H9 (cell line): ENCODE measurements around the gene ZFP28. TPM values are rescaled to one million over a fixed set of nuclear protein-coding genes. Genes with fewer than 3 reads are reported as not detected.

Source experiments
- DNase-seq: peaks from one replicate; pipeline ENCODE4 v3.0.0-alpha.2; 2017
- H2AFZ ChIP-seq: one replicate; pipeline ENCODE4 v1.6.1; 2013; ENCODE audit warnings: mild to moderate bottlenecking, low read length, control low read depth, moderate library complexity
- H2AK5ac ChIP-seq: 2 replicates; pipeline ENCODE4 v1.6.1; 2013; ENCODE audit warnings: low read length, control low read depth, mixed read lengths; ENCODE audit not compliant: insufficient read length
- H2BK120ac ChIP-seq: one replicate; pipeline ENCODE4 v1.6.1; 2013; ENCODE audit warnings: low read depth, mild to moderate bottlenecking, low read length, control low read depth, inconsistent platforms; ENCODE audit not compliant: poor library complexity, severe bottlenecking
- H2BK12ac ChIP-seq: 2 replicates; pipeline ENCODE4 v1.6.1; 2013; ENCODE audit warnings: low read length, control low read depth, mixed read lengths, low read depth; ENCODE audit not compliant: insufficient read length
- H2BK15ac ChIP-seq: 2 replicates; pipeline ENCODE4 v1.6.1; 2013; ENCODE audit warnings: low read depth, low read length, control low read depth
- H2BK20ac ChIP-seq: one replicate; pipeline ENCODE4 v1.6.1; 2013; ENCODE audit warnings: low read depth, mild to moderate bottlenecking, low read length, control low read depth, inconsistent platforms; ENCODE audit not compliant: poor library complexity, severe bottlenecking
- H2BK5ac ChIP-seq: 2 replicates; pipeline ENCODE4 v1.6.1; 2013; ENCODE audit warnings: low read length, control low read depth, mixed read lengths; ENCODE audit not compliant: insufficient read length
- H3K14ac ChIP-seq: 2 replicates; pipeline ENCODE4 v1.6.1; 2013; ENCODE audit warnings: low read length, control low read depth; ENCODE audit not compliant: insufficient read depth
- H3K18ac ChIP-seq: 2 replicates; pipeline ENCODE4 v1.6.1; 2013; ENCODE audit warnings: low read depth, mild to moderate bottlenecking, mixed read lengths, low read length, control low read depth; ENCODE audit not compliant: insufficient read length
- H3K23ac ChIP-seq: 2 replicates; pipeline ENCODE4 v1.6.1; 2013; ENCODE audit warnings: low read length, control low read depth, mixed read lengths, low read depth; ENCODE audit not compliant: insufficient read length
- H3K23me2 ChIP-seq: 2 replicates; pipeline ENCODE4 v1.6.1; 2013; ENCODE audit warnings: low read depth, mild to moderate bottlenecking, mixed read lengths, low read length, control low read depth; ENCODE audit not compliant: insufficient read length, poor library complexity, severe bottlenecking
- H3K27ac ChIP-seq: 2 replicates; pipeline ENCODE4 v1.5.1; 2013; ENCODE audit warnings: low read length, control low read depth, mixed read lengths, low read depth; ENCODE audit not compliant: insufficient read length
- H3K27me3 ChIP-seq: 2 replicates; pipeline ENCODE4 v1.6.1; 2013; ENCODE audit warnings: low read length, control low read depth, inconsistent platforms; ENCODE audit not compliant: insufficient read depth
- H3K4ac ChIP-seq: 2 replicates; pipeline ENCODE4 v1.6.1; 2013; ENCODE audit warnings: low read depth, mild to moderate bottlenecking, control low read depth, inconsistent platforms, low read length, moderate library complexity
- H3K4me1 ChIP-seq: 2 replicates; pipeline ENCODE4 v1.6.1; 2013; ENCODE audit warnings: low read length, control low read depth, inconsistent platforms; ENCODE audit not compliant: insufficient read depth
- H3K4me2 ChIP-seq: 2 replicates; pipeline ENCODE4 v1.6.1; 2013; ENCODE audit warnings: low read length, control low read depth, mixed read lengths; ENCODE audit not compliant: insufficient read length, insufficient read depth
- H3K56ac ChIP-seq: 2 replicates; pipeline ENCODE4 v1.6.1; 2013; ENCODE audit warnings: low read depth, mild to moderate bottlenecking, mixed read lengths, low read length, control low read depth; ENCODE audit not compliant: insufficient read length
- H3K79me1 ChIP-seq: 2 replicates; pipeline ENCODE4 v1.6.1; 2013; ENCODE audit warnings: low read depth, mild to moderate bottlenecking, moderate library complexity, low read length, control low read depth, inconsistent platforms; ENCODE audit not compliant: insufficient read depth, poor library complexity, severe bottlenecking
- H3K79me2 ChIP-seq: 2 replicates; pipeline ENCODE4 v1.6.1; 2013; ENCODE audit warnings: low read length, control low read depth, inconsistent platforms; ENCODE audit not compliant: insufficient read depth
- H3K9ac ChIP-seq: 2 replicates; pipeline ENCODE4 v1.6.1; 2013; ENCODE audit warnings: low read length, control low read depth, mixed read lengths; ENCODE audit not compliant: insufficient read length; ENCODE audit errors: extremely low read depth
- H3K9me3 ChIP-seq: one replicate; pipeline ENCODE4 v1.6.1; 2013; ENCODE audit warnings: low read depth, low read length, inconsistent platforms; ENCODE audit not compliant: control insufficient read depth
- H3T11ph ChIP-seq: one replicate; pipeline ENCODE4 v1.6.1; 2013; ENCODE audit warnings: mild to moderate bottlenecking, low read length, control low read depth, inconsistent platforms
- H4K20me1 ChIP-seq: one replicate; pipeline ENCODE4 v1.6.1; 2013; ENCODE audit not compliant: control insufficient read depth, insufficient read length, insufficient read depth
- H4K5ac ChIP-seq: 2 replicates; pipeline ENCODE4 v1.6.1; 2013; ENCODE audit warnings: low read depth, mild to moderate bottlenecking, mixed read lengths, low read length, control low read depth; ENCODE audit not compliant: insufficient read length
- H4K8ac ChIP-seq: replicated peaks from 2 replicates; pipeline ENCODE4 v1.6.1; 2013; ENCODE audit warnings: low read length, control low read depth, mixed read lengths, low read depth; ENCODE audit not compliant: insufficient read length
- H4K91ac ChIP-seq: 2 replicates; pipeline ENCODE4 v1.6.1; 2013; ENCODE audit warnings: low read depth, mild to moderate bottlenecking, moderate library complexity, mixed read lengths, low read length, control low read depth; ENCODE audit not compliant: insufficient read length
- H3K27ac Mint-ChIP-seq, 3 experiments: 2 replicates in 2 of 3; 3 replicates in 1 of 3; pipeline ENCODE4 v1.8.0; 2020 to 2021; ENCODE audit warnings: mixed read lengths in 3 of 3, mild to moderate bottlenecking in 1 of 3, moderate library complexity in 1 of 3
- H3K27me3 Mint-ChIP-seq: 2 replicates; pipeline ENCODE4 v1.8.0; 2021; ENCODE audit warnings: low read depth, mild to moderate bottlenecking, moderate library complexity, mixed read lengths
- H3K36me3 Mint-ChIP-seq, 3 experiments: 2 replicates in 2 of 3; 3 replicates in 1 of 3; pipeline ENCODE4 v1.8.0; 2020 to 2021; ENCODE audit warnings: low read depth in 3 of 3, mixed read lengths in 3 of 3; ENCODE audit not compliant: insufficient read depth in 1 of 3
- H3K4me1 Mint-ChIP-seq, 2 experiments: 2 replicates each; pipeline ENCODE4 v1.8.0; 2020; ENCODE audit warnings: mixed read lengths in 2 of 2
- H3K4me3 Mint-ChIP-seq, 2 experiments: 2 replicates in 1 of 2; 3 replicates in 1 of 2; pipeline ENCODE4 v1.8.0; 2020 to 2021; ENCODE audit warnings: mild to moderate bottlenecking in 2 of 2, mixed read lengths in 2 of 2, moderate library complexity in 1 of 2
- H3K9me3 Mint-ChIP-seq, 2 experiments: 2 replicates in 1 of 2; 3 replicates in 1 of 2; pipeline ENCODE4 v1.8.0; 2020; ENCODE audit warnings: mild to moderate bottlenecking in 2 of 2, mixed read lengths in 2 of 2, moderate library complexity in 1 of 2
- WGBS: extraction: QIAGEN DNeasy Blood & Tissue Kit; methylation state at CpG from one replicate; pipeline ENCODE4 v1.1.7; 2013; ENCODE audit warnings: missing lambda C conversion rate, low lambda C conversion rate, mixed read lengths; ENCODE audit not compliant: insufficient read length; ENCODE audit errors: extremely low coverage; 5-methylcytosine and 5-hydroxymethylcytosine counted together
- total RNA-seq: library from RNA; stranded (reverse); gene quantifications from 2 replicates; pipeline ENCODE4 v1.2.1, GENCODE V29; 2021
- TF ChIP-seq, protein P1 (sequence below): fragments of 200-600 bp; sonication (generic); conservative IDR thresholded peaks from 3 replicates; pipeline ENCODE4 v1.8.0; 2021; ENCODE audit warnings: antibody characterized with exemption, mild to moderate bottlenecking

Gene ZFP28
- total RNA-seq, 1 experiment from 2014 or later = 3.8 TPM

DNA sequence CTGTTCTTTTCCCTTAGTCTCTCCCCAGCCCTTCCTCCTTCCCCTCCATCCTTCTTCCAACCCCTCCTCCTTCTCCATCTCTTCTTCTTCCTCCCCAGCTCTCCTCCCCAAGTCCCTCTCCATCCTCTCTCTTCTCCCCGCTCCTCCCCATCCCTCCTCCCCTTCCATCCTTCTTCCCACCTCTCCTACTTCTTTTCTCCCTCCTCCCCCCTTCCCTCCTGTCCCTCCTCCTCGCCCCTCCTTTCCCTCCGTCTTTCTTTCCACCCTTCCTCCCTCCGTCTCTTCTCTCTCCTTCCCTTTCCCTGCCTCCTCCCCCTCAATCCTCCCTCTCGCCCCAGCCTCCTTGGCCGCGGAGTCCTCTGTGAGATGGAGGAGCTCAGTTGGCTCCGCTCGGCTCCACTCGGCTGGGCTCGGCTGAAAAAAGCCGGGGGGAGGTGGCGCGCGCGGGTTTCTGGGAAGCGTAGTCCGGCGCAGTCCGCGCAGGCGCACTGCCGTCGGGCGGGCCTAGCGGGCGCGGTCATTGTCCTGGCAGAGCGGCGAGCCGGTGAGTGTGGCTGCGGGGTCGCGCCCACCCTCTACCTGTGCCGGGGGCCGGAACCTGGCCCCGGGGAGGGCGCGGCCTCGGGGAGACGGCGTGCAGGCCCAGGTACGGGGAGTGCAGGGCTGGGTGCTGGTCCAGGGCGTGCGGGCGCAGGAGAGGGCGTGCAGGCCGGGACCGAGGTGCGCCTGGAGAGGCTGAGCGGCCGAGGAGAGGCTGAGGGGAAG, 56.2 kb downstream of the ZFP28 start, which contains the start of gene ZNF71:
TSS of gene ZNF71 (plus strand) at position 520 of the 765 bp plus-strand sequence. CDS start 6,257 bp downstream, outside the sequence.
- no peak within 1 kb of the TSS for H2BK15ac ChIP-seq
- peaks cover 2% of the 10 kb centered on the region; the same call in 1 of the 2 replicates for H3K79me2 ChIP-seq
- peak; percentile 93 for DNase-seq
- H3K36me3 Mint-ChIP-seq = peaks cover 15 to 32% (median 29%) of the 10 kb centered on the region in 3 experiments
- peak within 1 kb of the TSS; percentile 21 for H3K18ac ChIP-seq
- peak within 1 kb of the TSS in 2 of 3 experiments; percentile 86 to 96; a peak in 5 of 7 replicates for H3K27ac Mint-ChIP-seq
- no peak within 1 kb of the TSS for H4K8ac ChIP-seq
- no peaks in the 10 kb centered on the region for H4K20me1 ChIP-seq
- WGBS = 100% methylated on average over 1 of the region's 52 CpGs
- peak within 1 kb of the TSS; percentile 98 for H3K4me3 Mint-ChIP-seq
- H2AK5ac ChIP-seq = no peak within 1 kb of the TSS
- H3K79me1 ChIP-seq = peaks cover 3% of the 10 kb centered on the region
- H3K4me1 ChIP-seq = no peaks in the 10 kb centered on the region; the same call in 1 of the 2 replicates
- peaks cover 8% of the 10 kb centered on the region in 2 experiments for H3K4me1 Mint-ChIP-seq
- no peak within 1 kb of the TSS for H2BK20ac ChIP-seq
- H2BK5ac ChIP-seq = no peak within 1 kb of the TSS
- peak within 1 kb of the TSS; percentile 4; the same call in 1 of the 2 replicates for H3K14ac ChIP-seq
- H4K91ac ChIP-seq = no peak within 1 kb of the TSS
- peak within 1 kb of the TSS; percentile 63 for H3K9ac ChIP-seq
- no peak within 1 kb of the TSS for H3K4ac ChIP-seq
- H4K5ac ChIP-seq = peak within 1 kb of the TSS; percentile 80
- no peak within 1 kb of the TSS for H2AFZ ChIP-seq
- H3K4me2 ChIP-seq = peak within 1 kb of the TSS; percentile 70
- TF ChIP-seq, protein P1, sequence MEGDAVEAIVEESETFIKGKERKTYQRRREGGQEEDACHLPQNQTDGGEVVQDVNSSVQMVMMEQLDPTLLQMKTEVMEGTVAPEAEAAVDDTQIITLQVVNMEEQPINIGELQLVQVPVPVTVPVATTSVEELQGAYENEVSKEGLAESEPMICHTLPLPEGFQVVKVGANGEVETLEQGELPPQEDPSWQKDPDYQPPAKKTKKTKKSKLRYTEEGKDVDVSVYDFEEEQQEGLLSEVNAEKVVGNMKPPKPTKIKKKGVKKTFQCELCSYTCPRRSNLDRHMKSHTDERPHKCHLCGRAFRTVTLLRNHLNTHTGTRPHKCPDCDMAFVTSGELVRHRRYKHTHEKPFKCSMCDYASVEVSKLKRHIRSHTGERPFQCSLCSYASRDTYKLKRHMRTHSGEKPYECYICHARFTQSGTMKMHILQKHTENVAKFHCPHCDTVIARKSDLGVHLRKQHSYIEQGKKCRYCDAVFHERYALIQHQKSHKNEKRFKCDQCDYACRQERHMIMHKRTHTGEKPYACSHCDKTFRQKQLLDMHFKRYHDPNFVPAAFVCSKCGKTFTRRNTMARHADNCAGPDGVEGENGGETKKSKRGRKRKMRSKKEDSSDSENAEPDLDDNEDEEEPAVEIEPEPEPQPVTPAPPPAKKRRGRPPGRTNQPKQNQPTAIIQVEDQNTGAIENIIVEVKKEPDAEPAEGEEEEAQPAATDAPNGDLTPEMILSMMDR = no peak
- H2BK12ac ChIP-seq = no peak within 1 kb of the TSS
- no peak within 1 kb of the TSS for H3K56ac ChIP-seq
- H3K27me3 Mint-ChIP-seq = no peaks in the 10 kb centered on the region
- H3K9me3 ChIP-seq = peaks cover 5% of the 10 kb centered on the region
- H3K27ac ChIP-seq = no peak within 1 kb of the TSS
- H3K27me3 ChIP-seq = no peaks in the 10 kb centered on the region
- peaks cover 50 to 74% of the 10 kb centered on the region in 2 experiments for H3K9me3 Mint-ChIP-seq
- H3K23ac ChIP-seq = no peak within 1 kb of the TSS
- peaks cover 5% of the 10 kb centered on the region for H3K23me2 ChIP-seq
- H2BK120ac ChIP-seq = no peak within 1 kb of the TSS
- no peak within 1 kb of the TSS for H3T11ph ChIP-seq
